ENCODE measurements around the gene GATM.

The GATM gene, protein sequence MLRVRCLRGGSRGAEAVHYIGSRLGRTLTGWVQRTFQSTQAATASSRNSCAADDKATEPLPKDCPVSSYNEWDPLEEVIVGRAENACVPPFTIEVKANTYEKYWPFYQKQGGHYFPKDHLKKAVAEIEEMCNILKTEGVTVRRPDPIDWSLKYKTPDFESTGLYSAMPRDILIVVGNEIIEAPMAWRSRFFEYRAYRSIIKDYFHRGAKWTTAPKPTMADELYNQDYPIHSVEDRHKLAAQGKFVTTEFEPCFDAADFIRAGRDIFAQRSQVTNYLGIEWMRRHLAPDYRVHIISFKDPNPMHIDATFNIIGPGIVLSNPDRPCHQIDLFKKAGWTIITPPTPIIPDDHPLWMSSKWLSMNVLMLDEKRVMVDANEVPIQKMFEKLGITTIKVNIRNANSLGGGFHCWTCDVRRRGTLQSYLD

DNA sequence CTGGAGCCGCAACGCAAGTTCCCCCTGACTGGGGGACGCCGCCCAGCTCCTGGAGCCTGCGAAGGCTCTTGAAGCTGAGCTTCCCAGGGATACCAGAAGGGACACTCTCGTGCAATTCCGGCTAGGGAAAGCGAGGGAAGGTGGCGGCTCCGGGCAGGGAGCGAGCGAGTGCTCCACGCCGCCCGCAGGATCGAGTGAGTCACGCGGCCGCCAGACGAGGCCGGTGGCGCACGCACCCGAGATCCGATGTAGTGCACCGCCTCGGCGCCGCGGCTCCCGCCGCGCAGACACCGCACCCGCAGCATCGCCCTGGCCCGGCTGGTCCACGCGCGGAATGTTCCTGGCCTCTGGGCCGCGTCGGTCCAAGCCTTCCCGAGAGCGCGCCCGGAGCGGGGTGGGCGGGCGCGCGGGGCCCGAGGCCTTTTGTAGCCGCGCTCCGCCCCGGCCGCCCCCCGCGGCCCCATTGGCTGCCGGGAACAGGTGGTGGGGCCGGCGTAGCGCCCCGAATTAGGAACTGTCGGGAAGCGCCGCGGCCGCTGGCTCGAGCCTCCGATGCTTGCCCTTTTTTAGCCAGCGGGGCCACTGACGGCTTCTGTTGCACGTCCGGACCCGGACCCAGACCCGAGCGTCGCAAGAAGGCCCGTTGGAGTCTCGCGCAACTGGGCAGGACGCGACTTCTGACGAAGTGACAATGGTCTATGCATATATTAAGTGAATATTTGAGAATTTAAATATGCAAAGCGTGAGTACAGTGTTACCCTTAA is at the start of gene GATM:
Gene GATM, minus strand, starts transcription at position 396 of the 764 bp plus-strand sequence. Its CDS starts 91 bp downstream, at position 305.
- DNase-seq (ENCODE audit: extremely low spot score, insufficient read length, low read depth) (peak; percentile 81), FAIRE-seq (peak; percentile 89)

DNA sequence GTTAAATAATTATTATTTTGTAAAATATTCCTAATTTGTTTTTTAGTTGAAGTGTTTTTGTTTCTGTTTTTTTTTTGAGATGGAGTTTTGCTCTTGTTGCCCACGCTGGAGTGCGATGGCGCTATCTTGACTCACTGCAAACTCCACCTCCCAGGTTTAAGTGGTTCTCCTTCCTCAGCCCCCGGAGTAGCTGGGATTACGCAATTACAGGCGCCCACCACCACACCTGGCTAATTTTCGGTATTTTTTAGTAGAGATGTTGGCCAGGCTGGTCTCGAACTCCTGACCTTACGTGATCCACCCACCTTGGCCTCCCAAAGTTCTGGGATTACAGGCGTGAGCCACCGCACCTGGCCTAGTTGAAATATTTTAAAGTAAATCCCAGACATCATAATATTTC is 48.7 kb upstream of the GATM start:
- no peak for DNase-seq (ENCODE audit: extremely low spot score, insufficient read length, low read depth)
- no peak for FAIRE-seq

DNA sequence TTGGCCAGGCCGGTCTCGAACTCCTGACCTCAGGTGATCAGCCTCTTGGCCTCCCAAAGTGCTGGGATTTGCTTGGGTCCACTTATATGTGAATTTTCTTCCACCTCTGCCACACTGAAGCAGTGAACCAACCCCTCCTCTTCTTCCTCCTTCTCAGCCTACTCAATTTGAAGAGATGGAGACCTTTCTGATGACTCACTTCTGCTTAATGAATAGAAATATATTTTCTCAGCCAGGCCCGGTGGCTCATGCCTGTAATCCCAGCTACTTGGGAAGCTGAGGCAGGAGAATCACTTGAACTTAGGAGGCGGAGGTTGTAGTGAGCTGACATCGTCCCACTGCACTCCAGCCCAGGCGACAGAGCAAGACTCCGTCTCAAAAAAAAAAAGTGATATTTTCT is 46.8 kb upstream of the GATM start:
- DNase-seq (ENCODE audit: extremely low spot score, insufficient read length, low read depth) (no peak), FAIRE-seq (no peak)

DNA sequence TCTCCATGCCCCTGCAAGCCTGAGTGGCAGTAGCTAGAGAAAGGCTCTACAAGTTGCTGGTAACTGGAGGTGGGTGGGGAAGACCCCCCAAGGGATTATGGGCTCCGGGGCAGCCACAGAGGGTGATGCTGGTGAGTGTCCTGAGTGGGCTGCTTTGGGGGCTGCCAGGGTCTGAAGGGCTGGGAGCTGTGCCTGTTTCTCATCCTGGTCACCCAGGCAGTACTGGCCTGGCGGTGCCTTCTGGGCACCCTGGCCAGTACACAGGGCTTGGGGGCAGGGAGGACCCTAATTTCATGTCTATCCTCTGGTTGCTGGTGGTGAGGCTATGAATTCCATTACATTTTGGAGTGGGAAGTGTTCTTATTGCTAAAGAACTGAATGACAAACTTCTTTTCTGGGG is 46.1 kb upstream of the GATM start:
- DNase-seq (ENCODE audit: extremely low spot score, insufficient read length, low read depth) (no peak), FAIRE-seq (no peak)

DNA sequence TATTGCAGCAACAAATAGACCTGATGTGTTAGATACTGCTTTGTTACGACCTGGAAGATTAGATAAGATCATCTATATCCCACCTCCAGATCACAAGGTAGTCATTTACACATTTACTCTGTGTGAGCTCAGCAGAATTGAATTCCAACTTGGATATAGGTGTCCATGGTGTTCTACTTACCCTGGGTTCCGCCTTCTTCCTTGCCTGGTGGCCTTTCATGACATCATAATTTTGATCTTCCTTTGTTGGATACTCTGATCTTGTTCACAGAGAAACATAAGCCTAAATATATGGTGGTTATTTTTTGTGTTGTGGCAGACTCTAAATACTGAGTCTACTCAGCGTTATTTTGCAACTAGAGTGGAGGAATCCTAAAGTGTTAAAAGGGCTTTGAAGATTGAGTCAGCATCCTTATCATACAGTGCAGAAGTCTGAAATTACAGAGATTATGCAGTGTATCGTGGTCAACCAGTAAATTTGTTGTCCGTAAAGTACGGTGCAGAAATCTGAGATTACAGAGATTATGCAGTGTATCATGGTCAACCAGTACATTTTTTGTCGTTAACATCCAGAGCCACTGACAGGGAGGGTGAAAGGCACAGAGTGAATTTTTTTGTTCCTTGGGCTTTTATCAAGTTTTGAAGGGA is 39.1 kb upstream of the GATM start:
- FAIRE-seq, result no peak
- DNase-seq (ENCODE audit: extremely low spot score, insufficient read length, low read depth), result no peak

DNA sequence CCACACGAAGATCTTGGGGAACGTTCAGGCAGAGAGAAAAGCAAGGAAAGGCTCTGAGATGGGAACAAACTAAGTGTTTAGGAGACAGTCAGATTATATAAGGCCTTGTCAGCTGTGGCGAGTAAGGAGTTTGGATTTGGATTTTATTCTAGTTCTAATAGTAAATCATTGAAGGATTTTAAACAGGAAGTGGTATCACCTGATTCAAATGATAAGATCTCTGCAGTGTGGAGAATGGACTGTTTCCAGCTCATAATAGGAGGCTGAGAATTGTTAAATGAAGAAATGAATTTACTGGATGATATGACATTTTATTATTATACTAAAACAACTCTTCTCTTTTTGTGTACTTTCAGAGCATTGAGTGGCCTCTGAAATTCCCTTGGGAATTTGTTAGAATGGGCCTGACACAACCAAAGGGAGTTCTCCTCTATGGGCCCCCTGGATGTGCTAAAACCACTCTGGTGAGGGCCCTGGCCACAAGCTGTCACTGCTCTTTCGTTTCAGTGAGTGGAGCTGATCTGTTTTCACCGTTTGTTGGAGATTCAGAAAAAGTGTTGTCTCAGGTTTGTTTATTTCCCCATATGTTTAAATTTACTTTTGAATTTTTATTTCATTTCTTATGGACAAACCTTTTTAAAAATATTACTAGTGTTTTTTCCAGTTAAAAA is 36.0 kb upstream of the GATM start:
- FAIRE-seq (peak; percentile 35), DNase-seq (ENCODE audit: extremely low spot score, insufficient read length, low read depth) (no peak)

DNA sequence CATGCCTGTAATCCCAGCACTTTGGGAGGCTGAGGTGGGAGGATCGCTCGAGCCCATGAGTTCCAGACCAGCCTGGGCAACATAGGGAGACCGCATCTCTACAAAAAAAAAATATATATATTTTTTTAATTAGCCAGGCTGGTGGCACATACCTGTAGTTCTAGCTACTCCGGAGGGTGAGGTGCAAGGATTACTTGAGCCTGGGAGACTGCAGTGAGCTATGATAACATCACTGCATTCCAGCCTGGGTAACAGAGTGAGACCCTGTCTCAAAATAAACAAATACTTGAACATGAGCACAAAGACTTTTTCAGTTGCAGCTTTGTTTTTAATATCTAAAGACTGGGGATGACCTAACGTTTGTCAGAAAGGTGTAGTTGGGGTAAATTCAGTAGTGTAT is 31.3 kb upstream of the GATM start:
- FAIRE-seq (no peak), DNase-seq (ENCODE audit: extremely low spot score, insufficient read length, low read depth) (no peak)

DNA sequence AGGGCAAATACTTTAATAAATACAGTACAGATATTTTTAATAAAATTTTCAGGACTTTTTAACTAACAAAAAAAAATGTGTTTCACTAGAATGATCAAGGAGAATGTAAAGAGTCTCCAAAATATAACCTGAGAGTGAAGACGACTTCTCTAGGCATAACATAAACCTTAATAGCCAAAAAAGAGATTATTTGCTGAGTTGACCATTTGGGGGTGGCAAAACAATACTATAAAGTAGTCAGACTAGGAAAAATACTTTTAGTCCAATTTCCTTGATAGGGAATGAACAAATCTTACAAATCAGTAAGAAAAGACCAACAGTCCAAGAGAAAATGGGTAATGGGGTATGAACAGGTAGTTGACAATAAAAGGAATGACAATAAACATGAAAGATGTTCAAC is 29.4 kb upstream of the GATM start:
- FAIRE-seq (no peak), DNase-seq (ENCODE audit: extremely low spot score, insufficient read length, low read depth) (no peak)

DNA sequence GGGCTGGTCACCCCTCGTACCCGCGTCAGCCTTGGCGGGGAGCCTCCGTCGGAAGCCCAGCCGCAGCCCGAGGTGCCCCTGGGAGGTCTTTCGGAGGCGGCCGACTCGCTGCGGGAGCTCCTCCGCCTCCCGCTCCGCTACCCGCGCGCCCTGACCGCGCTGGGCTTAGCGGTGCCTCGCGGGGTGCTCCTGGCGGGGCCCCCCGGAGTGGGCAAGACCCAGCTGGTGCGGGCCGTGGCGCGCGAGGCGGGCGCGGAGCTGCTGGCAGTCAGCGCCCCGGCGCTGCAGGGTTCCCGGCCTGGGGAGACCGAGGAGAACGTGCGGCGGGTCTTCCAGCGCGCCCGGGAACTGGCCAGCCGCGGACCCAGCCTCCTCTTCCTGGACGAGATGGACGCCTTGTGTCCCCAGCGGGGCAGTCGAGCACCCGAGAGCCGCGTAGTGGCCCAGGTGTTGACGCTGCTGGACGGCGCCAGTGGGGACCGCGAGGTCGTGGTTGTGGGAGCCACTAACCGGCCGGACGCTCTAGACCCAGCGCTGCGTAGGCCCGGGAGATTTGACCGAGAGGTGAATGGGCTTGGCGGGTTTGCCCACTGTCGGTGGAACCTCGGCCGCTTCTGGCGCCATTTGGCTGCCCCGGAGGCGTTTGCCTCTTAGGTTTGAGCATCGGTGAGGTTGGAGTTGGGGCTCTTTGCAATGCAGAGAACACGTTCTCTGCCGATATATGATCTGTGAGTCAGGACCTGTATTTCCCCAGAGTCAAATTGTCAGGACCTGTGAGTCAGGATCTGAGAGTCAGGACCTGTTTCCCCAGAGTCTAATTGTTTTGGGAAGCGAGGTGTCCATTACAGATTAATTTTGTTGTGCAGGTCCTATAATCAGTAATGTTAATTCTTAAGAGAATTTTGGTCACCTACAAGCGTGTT is 24.9 kb upstream of the GATM start:
- DNase-seq (ENCODE audit: extremely low spot score, insufficient read length, low read depth) (peak; percentile 12), FAIRE-seq (peak; percentile 12)

DNA sequence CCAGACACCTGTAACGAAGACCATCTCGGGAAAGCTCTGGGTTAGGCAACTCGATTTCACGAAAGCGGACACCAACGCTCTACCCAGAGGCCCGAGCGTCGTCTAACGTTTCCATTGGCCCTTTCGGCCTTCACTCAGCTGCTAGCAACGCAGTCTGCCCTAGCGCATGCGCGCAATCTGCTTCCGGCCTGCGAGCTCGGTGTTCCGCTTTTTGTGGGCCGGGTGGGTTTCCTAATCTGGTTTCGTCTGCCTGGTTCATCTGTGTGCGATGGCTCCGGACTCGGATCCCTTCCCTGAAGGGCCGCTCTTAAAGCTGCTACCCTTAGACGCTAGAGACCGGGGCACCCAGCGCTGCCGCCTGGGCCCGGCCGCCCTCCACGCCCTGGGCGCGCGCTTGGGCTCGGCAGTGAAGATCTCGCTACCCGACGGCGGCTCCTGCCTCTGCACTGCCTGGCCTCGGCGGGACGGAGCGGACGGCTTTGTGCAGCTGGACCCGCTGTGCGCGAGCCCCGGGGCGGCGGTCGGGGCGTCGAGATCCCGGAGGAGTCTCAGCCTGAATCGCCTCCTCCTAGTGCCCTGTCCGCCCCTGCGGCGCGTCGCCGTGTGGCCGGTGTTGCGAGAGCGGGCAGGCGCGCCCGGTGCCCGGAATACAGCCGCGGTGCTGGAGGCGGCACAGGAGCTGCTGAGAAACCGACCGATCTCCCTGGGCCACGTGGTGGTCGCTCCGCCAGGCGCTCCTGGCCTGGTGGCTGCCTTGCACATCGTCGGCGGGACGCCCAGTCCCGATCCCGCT is 24.0 kb upstream of the GATM start:
- peak; percentile 94 for DNase-seq (ENCODE audit: extremely low spot score, insufficient read length, low read depth)
- peak; percentile 99 for FAIRE-seq

DNA sequence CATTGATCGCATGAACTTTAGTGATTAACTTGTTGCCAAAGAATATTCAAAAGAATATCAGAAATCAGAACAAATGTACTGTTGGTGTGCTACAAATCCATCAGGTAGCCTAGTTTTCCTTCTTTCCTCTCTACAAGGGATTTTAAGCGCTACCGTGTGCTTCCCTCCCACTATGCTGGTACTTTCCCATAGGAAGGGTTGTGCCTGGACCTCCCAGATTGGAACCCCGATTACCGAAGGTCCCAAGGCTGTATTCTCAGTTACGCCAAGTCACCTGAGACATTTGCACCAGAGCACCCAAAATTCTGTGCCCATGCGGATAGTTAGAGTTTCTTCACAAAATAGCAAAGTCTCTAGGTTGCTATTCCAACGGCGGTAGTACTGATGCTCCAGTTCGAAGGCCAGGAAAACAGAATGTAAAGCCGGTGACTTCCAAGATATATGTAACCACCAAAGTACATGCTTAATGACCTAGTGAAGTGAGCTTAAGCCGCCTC is 23.4 kb upstream of the GATM start:
- no peak for DNase-seq (ENCODE audit: extremely low spot score, insufficient read length, low read depth)
- FAIRE-seq, result peak; percentile 38

DNA sequence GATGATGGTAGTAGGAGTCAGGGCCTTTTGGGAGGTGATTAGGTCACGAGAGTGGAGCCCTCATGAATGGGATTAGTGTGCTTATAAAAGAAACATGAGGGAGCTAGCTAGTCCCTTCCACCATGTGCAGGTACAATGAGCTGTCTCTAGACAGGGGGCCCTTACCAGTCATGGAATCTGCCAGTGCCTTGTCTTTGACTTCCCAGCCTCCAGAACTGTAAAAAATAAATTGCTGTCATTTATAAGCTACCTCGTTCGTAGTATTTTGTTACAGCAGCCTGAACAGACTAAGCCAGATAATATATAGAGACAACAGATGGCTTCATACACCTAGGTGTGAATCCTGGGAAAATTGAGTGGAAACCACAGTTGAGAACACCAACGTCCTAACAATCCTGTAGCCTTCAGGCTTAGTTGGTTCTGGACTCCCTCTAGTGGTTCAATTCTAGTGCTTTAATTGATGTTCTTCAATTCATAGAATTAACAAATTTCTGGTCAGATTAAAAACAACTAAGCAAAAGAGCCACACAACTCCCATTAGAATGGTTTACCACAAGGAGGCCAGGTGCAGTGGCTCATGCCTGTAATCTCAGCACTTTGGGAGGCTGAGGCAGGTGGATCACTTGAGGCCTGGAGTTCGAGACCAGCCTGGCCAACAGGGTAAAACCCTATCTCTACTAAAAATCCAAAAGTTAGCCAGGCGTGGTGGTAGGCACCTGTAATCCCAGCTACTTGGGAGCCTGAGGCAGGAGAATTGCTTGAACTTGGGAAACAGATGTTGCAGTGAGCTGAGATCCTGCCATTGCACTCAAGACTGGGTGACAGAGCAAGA is 21.3 kb upstream of the GATM start:
- FAIRE-seq (peak; percentile 78), DNase-seq (ENCODE audit: extremely low spot score, insufficient read length, low read depth) (no peak)

DNA sequence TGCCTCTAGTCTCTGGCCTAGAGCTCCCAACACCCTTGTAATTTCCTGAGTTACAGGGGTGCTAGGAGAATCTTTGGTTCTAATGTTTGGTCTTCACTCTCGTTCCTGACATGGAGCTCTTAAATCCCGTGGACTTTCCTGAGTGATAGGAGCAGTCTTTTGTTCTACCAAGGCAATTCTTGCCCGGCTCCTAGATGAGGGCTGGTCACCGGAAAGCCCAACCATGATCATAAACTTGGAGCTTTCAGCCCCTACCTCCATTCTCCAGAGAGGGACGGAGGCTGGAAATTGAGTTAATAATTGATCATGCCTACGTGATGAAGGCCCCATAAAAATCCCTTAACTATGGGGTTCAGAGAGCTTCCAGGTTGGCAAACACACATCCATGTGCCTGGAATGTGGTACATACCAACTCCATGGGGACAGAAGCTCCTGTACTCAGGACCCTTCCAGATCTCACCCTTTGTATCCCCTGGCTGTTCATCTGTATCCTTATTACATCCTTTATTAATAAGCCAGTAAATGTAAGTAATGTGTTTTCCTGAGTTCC is 18.8 kb upstream of the GATM start:
- FAIRE-seq, result no peak
- no peak for DNase-seq (ENCODE audit: extremely low spot score, insufficient read length, low read depth)

DNA sequence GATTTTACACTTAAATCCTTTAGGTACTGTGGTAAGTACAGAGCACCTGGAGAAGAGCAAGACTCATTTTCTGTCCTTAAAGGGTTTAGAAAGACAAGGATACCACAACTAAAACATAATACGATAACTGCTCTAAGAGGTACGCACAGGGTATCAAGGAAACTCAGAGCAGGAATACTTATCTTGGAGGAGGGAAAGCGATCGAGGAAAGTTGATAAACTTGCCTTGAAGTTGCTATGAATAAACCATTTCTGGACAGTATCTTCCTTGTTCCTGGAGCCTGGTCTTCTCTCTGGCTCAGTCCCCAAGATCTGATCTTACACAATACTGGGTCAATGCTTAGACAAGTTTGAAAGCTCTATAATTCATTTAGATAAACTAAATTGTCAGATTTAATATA is 17.6 kb upstream of the GATM start:
- peak; percentile 9 for FAIRE-seq
- no peak for DNase-seq (ENCODE audit: extremely low spot score, insufficient read length, low read depth)

DNA sequence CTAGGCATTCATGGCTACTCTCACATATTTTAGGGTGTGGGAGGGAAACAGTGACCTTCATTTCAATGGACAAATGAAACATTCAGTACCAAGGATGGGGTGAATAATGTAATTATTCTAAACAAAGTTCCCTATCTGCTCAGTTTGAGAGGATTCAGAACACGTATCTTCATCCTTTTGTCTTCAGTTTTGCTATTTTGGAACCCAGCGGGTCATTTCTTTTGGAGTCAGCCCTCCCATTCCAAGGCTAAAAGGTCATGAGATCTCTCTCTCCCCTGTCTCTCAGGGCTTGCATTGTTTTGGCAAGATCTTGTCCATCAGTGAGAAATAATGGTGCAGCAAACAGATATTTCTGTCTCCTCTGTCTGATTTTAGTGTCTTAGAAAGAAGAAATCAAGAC is 16.3 kb upstream of the GATM start:
- FAIRE-seq, result no peak

DNA sequence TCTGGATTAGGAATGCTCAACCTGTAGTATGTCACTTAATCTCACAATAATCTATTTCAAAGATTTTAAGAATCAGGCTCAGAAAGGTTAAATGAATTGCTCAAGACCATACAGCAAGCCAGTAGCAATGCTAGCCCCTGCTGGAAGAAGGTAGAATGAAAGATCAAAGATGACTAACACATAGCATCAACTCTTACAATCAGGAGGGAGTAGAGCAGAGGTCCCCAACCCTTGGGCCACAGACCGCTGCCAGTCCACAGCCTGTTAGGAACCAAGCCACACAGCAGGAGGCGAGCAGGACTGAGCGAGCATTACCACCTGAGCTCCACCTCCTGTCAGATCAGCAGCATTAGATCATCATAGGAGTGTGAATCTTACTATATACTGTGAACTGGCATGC is 15.5 kb upstream of the GATM start:
- DNase-seq (ENCODE audit: extremely low spot score, insufficient read length, low read depth), result no peak
- peak; percentile 26 for FAIRE-seq

More for the DNA sequence above, 16.3 kb upstream of the GATM start:
- no peak for DNase-seq (ENCODE audit: extremely low spot score, insufficient read length, low read depth)

DNA sequence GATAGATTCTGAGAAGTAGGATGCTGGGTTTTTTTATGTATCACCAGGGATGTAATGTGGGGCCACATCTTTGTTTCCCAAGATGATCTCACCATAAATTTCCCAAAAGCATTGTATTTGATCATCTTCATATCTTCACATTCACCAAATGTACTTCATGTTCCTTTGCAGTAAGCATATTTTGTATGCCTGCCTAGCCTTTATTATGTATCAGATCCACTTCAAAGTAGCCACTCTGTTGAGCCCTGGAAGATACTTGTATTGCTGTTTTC is 14.2 kb upstream of the GATM start:
- no peak for FAIRE-seq
- DNase-seq (ENCODE audit: extremely low spot score, insufficient read length, low read depth), result no peak
